ENCODE data around the gene C12orf60. TPM values are rescaled to one million over a fixed set of nuclear protein-coding genes. Genes with fewer than 3 reads are reported as not detected.

Gene C12orf60
- total RNA-seq, 4 donors from 2014 or later = 0.33 to 2.5 (median 0.73) TPM

DNA sequence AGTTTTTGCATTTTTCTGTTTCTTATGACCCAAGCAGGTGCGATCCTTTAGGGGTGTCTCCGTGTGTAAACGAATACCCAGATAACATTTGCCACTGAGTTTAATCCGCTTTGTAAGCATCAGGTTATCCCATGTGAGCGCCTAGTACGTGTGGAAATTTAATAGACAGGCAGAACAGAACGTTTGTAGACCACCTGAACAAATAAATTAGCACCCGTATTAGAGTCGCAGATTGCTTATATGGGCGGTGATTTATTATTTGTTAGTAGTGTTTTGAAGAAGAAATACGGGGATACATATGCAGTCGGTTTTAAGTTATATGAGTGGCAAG, 325 bp downstream of the C12orf60 start:
- H3K36me3 ChIP-seq = peaks cover 3 to 9% of the 10 kb centered on the region in 2 donors
- DNase-seq = no peak
- H3K4me1 ChIP-seq = peaks cover 7 to 17% of the 10 kb centered on the region in 2 donors
- TF ChIP-seq, protein P1, sequence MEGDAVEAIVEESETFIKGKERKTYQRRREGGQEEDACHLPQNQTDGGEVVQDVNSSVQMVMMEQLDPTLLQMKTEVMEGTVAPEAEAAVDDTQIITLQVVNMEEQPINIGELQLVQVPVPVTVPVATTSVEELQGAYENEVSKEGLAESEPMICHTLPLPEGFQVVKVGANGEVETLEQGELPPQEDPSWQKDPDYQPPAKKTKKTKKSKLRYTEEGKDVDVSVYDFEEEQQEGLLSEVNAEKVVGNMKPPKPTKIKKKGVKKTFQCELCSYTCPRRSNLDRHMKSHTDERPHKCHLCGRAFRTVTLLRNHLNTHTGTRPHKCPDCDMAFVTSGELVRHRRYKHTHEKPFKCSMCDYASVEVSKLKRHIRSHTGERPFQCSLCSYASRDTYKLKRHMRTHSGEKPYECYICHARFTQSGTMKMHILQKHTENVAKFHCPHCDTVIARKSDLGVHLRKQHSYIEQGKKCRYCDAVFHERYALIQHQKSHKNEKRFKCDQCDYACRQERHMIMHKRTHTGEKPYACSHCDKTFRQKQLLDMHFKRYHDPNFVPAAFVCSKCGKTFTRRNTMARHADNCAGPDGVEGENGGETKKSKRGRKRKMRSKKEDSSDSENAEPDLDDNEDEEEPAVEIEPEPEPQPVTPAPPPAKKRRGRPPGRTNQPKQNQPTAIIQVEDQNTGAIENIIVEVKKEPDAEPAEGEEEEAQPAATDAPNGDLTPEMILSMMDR (IDR thresholded peaks at IDR 0.05) = no peak
- no peak for TF ChIP-seq POLR2A (IDR thresholded peaks at IDR 0.05)
- 0 to 1% methylated on average over 12 of the region's 12 CpGs for WGBS, 2 donors
- peak overlapping the region; percentile 38 to 91 (median 88) for H3K27ac ChIP-seq
- H3K4me3 ChIP-seq (replicated peaks in 1 of 3) = peak overlapping the region; percentile 26 to 97 (median 27)
- H3K9me3 ChIP-seq = no peaks in the 10 kb centered on the region
- intact Hi-C loops (cut with DNase I) = no loop called here
- H3K27me3 ChIP-seq = no peaks in the 10 kb centered on the region

DNA sequence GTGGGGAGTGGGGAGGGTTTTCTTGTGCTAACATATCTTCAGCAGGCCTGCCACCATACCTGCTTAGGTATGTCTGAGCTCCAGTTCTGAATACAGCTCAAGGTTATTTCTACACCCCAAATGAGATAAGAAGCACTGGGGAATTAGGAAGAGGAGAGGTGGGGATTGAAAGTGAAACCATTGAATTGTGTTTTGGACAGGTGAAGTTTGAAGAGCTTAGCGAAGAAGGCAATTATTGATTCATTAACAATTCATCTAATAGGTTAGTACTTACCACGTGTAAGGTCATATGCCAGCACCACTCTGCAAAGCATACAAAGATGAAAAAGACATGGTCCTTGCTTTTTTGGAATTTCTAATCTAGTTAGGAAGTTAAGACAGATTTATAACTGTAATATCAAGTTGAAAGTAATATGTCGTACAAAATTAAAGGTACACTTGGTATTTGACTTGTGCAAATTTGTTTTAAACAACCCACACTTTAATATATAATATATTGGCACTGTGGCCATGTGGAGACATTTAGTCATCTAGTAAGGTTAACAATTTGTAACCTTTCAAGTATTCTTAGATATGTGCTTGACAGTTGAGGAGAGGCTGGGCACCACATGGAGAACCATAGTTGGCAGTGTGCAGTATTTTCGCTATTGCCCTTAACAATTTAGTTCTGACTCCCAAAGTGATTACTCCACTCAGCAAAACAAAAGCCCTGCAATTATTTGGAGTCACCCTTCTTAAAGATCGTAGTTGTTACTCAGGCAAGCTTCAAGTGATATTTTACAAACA, 6.9 kb downstream of the C12orf60 start:
- WGBS, 2 donors = 50 to 53% methylated on average over 5 of the region's 5 CpGs
- peak overlapping the region; percentile 54 to 75 (median 69) for H3K27ac ChIP-seq
- H3K27me3 ChIP-seq = no peaks in the 10 kb centered on the region
- no peaks in the 10 kb centered on the region for H3K9me3 ChIP-seq
- DNase-seq = peak; percentile 40 to 44
- TF ChIP-seq, protein P1 (IDR thresholded peaks at IDR 0.05) = no peak
- no peak for TF ChIP-seq POLR2A (IDR thresholded peaks at IDR 0.05)
- no peaks in the 10 kb centered on the region for H3K36me3 ChIP-seq
- intact Hi-C loops (cut with DNase I) = no loop called here
- H3K4me3 ChIP-seq (replicated peaks in 1 of 3) = no peak overlapping the region
- peaks cover 8 to 10% of the 10 kb centered on the region in 2 donors for H3K4me1 ChIP-seq

DNA sequence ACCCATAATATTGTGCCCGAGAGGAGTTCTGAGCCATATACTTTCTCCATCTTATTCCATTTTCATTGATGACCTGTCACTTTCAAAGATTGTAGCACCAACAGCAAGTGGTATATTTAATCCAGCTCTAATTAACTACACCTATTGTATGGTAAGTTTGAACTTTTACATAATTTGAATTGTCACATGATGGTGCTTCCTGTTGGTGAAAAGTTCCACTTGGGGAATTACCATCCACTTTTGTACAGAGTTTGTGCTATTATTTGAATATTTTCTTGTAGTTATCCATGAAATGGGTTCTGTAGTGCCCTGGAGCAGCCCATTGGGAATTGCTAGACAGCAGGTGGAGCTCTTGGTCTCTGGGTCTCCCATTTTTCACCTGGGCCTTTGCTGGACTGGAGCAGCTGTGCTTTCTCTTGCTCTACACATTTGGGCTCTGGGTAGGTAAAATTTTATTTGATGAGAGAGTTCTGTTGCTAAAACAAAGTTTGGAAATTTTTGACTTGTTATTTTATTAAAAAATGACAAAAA, 7.5 kb downstream of the C12orf60 start:
- H3K4me1 ChIP-seq = peaks cover 8 to 10% of the 10 kb centered on the region in 2 donors
- no peaks in the 10 kb centered on the region for H3K36me3 ChIP-seq
- TF ChIP-seq POLR2A (IDR thresholded peaks at IDR 0.05) = no peak
- TF ChIP-seq, protein P1 (IDR thresholded peaks at IDR 0.05) = peak in 2 of 6 experiments; percentile 18 to 28
- no peaks in the 10 kb centered on the region for H3K27me3 ChIP-seq
- 39 to 50% methylated on average over 1 of the region's 1 CpG for WGBS, 2 donors
- peak; percentile 8 to 42 for DNase-seq
- no peak overlapping the region for H3K4me3 ChIP-seq (replicated peaks in 1 of 3)
- peak overlapping the region; percentile 53 to 75 (median 69) for H3K27ac ChIP-seq
- H3K9me3 ChIP-seq = no peaks in the 10 kb centered on the region
- intact Hi-C loops (cut with DNase I) = no loop called here

DNA sequence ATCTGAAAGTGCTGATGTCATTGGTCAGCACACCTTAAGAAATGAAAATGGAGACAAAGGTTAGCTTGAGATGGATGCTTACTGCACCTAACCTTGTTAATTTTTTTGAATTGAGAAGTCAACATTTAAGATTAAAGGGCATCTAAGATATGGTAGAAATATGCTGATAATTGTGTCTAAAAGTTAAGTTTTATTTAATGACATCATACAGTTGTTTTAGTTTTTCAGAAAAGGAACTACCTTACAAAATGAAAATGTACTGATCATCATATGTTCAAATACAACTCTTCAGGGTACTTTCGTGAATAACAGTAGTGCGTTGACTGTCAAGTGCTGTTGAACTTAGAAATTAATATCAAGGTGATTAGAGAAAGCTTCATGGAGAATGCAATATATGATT, 8.0 kb downstream of the C12orf60 start:
- no peaks in the 10 kb centered on the region for H3K9me3 ChIP-seq
- peaks cover 8 to 10% of the 10 kb centered on the region in 2 donors for H3K4me1 ChIP-seq
- 92 to 93% methylated on average over 2 of the region's 2 CpGs for WGBS, 2 donors
- intact Hi-C loops (cut with DNase I) = no loop called here
- TF ChIP-seq, protein P1 (IDR thresholded peaks at IDR 0.05) = no peak
- TF ChIP-seq POLR2A (IDR thresholded peaks at IDR 0.05) = no peak
- no peak for DNase-seq
- H3K4me3 ChIP-seq (replicated peaks in 1 of 3) = no peak overlapping the region
- H3K36me3 ChIP-seq = no peaks in the 10 kb centered on the region
- H3K27me3 ChIP-seq = no peaks in the 10 kb centered on the region
- peak overlapping the region; percentile 53 to 75 (median 69) for H3K27ac ChIP-seq

DNA sequence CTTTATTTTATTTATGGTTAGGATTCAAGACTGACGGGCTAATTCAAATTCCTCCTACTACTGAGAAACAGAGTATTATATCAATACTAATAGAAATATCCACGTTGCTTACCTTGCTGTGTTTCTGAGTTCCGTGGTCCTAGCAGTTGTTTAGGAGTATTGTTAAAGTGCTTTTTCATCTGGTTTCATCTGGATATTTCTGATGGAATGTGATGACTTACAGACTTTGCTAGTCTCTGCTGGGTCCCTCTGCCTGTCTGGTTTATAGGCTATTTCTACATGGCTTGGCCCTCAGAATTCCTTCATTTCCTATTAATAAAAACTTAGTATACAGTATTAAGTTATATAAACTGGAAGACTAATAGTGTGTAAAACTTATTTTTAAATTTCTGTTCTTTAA, 10.5 kb downstream of the C12orf60 start, which contains the start of gene SMCO3:
TSS of gene SMCO3 (minus strand) at position 169 of the 400 bp plus-strand sequence. CDS start 7,502 bp downstream, outside the sequence.
- 86% methylated on average over 3 of the region's 3 CpGs for WGBS, 2 donors
- no peak within 1 kb of the TSS for H3K4me3 ChIP-seq (replicated peaks in 1 of 3)
- no peak within 1 kb of the TSS for H3K27ac ChIP-seq
- peaks cover 8 to 10% of the 10 kb centered on the region in 2 donors for H3K4me1 ChIP-seq
- DNase-seq = no peak
- H3K36me3 ChIP-seq = no peaks in the 10 kb centered on the region
- TF ChIP-seq POLR2A (IDR thresholded peaks at IDR 0.05) = no peak
- TF ChIP-seq, protein P1 (IDR thresholded peaks at IDR 0.05) = no peak
- H3K9me3 ChIP-seq = no peaks in the 10 kb centered on the region
- intact Hi-C loops (cut with DNase I) = no loop called here
- H3K27me3 ChIP-seq = no peaks in the 10 kb centered on the region

Data from thyroid gland (tissue), 4 donors.